GM13976 (cell line): ENCODE data around the gene PHC2.

Experiments
- DNase-seq: peaks from one replicate; pipeline ENCODE4 v3.0.0; 2012; ENCODE audit warnings: low spot score
- CTCF ChIP-seq: IDR thresholded peaks from 2 replicates; pipeline ENCODE4 v1.5.1; 2012; ENCODE audit warnings: borderline replicate concordance, mild to moderate bottlenecking; ENCODE audit not compliant: insufficient read depth; ENCODE audit errors: extremely low read depth, missing control alignments, control extremely low read depth
- in situ Hi-C: fragments of 300-500 bp; cut with MboI; formaldehyde crosslinking; loops from one replicate; pipeline ENCODE4 v1.12.0; 2022; ENCODE audit warnings: low sequenced_read_pairs, mixed read lengths, inconsistent platforms; ENCODE audit not compliant: unreplicated experiment

PHC2 gene

GRCh38 chr1:33330361-33330890, 100.5 kb downstream of the PHC2 start:
- no peak for DNase-seq
- in situ Hi-C loops: no loop called here
- no peak for TF ChIP-seq CTCF

GRCh38 chr1:33329600-33330305, 101.1 kb downstream of the PHC2 start:
- in situ Hi-C loops: no loop called here
- DNase-seq: no peak
- no peak for TF ChIP-seq CTCF

GRCh38 chr1:33328817-33329216, 102.1 kb downstream of the PHC2 start:
- no peak for DNase-seq
- no peak for TF ChIP-seq CTCF
- in situ Hi-C loops: no loop called here

- in situ Hi-C loops: no loop called here
- TF ChIP-seq CTCF: no peak
- DNase-seq: no peak
Observed at GRCh38 chr1:33327587-33328325, 103.1 kb downstream of the PHC2 start.

GRCh38 chr1:33326785-33327184, 104.1 kb downstream of the PHC2 start:
- no peak for DNase-seq
- in situ Hi-C loops: no loop called here
- no peak for TF ChIP-seq CTCF

- in situ Hi-C loops: no loop called here
- DNase-seq: no peak
- no peak for TF ChIP-seq CTCF
Observed at GRCh38 chr1:33324677-33325575, 106.0 kb downstream of the PHC2 start.
